A673 (cell line): ENCODE measurements around the gene CLIC4. TPM values are rescaled to one million over a fixed set of nuclear protein-coding genes. Genes with fewer than 3 reads are reported as not detected.

Experiments
- BruUV-seq: library from RNA; stranded (reverse); fragments of 400-500 nt; replicated peaks from 2 replicates; lab custom pipeline; 2021; lab: Mats Ljungman, UMichigan
- CTCF ChIA-PET: fragments of 300-600 bp; sonication (Branson Sonifier 250); formaldehyde crosslinking; loops from one replicate; lab custom pipeline; 2022; ENCODE audit warnings: antibody characterized with exemption; lab: Charles Lee
- POLR2A ChIA-PET: fragments of 300-600 bp; sonication (Branson Sonifier 250); formaldehyde crosslinking; loops from one replicate; lab custom pipeline; 2022; ENCODE audit warnings: antibody characterized with exemption; ENCODE audit not compliant: low non-redundant PET; lab: Charles Lee
- DNase-seq: peaks from one replicate; pipeline ENCODE4 v3.0.0-alpha.2; 2015; ENCODE audit warnings: low spot score
- H3K27ac ChIP-seq: fragments of 200-600 bp; sonication (generic); 2 replicates; pipeline ENCODE4 v1.5.1; 2016; ENCODE audit warnings: mixed run types, low read depth, mild to moderate bottlenecking, mixed read lengths, antibody characterized with exemption, low read length; ENCODE audit not compliant: poor library complexity, severe bottlenecking
- H3K27me3 ChIP-seq: fragments of 200-600 bp; sonication (generic); replicated peaks from 2 replicates; pipeline ENCODE4 v1.6.1; 2017; ENCODE audit warnings: mixed run types, low read depth, mild to moderate bottlenecking, mixed read lengths, antibody characterized with exemption, low read length; ENCODE audit not compliant: insufficient read depth, poor library complexity
- H3K36me3 ChIP-seq: fragments of 200-600 bp; sonication (generic); 2 replicates; pipeline ENCODE4 v1.6.1; 2016; ENCODE audit warnings: mixed run types, mild to moderate bottlenecking, mixed read lengths, antibody characterized with exemption, low read length; ENCODE audit not compliant: insufficient read depth, poor library complexity, severe bottlenecking
- H3K4me1 ChIP-seq: fragments of 200-600 bp; sonication (generic); 2 replicates; pipeline ENCODE4 v1.6.1; 2017; ENCODE audit warnings: mixed run types, mild to moderate bottlenecking, mixed read lengths, antibody characterized with exemption, low read length; ENCODE audit not compliant: insufficient read depth, poor library complexity, severe bottlenecking
- H3K4me3 ChIP-seq: fragments of 200-600 bp; sonication (generic); 2 replicates; pipeline ENCODE4 v1.5.1; 2016; ENCODE audit warnings: low read depth, mixed run types, mild to moderate bottlenecking, mixed read lengths, low read length; ENCODE audit not compliant: poor library complexity, severe bottlenecking
- H3K9me3 ChIP-seq: fragments of 200-600 bp; sonication (generic); 2 replicates; pipeline ENCODE4 v1.6.1; 2016; ENCODE audit warnings: mixed run types, low read depth, mild to moderate bottlenecking, mixed read lengths, antibody characterized with exemption, low read length; ENCODE audit not compliant: poor library complexity, severe bottlenecking
- CTCF ChIP-seq: fragments of 300-800, 200-600 bp; sonication (generic); conservative IDR thresholded peaks from 2 replicates; pipeline ENCODE4 v1.5.1; 2017; ENCODE audit warnings: low read depth, mild to moderate bottlenecking, antibody characterized with exemption, low read length, moderate library complexity, mixed read lengths
- EZH2 ChIP-seq: fragments of 200-600 bp; sonication (generic); IDR thresholded peaks from 2 replicates; pipeline ENCODE4 v1.6.1; 2017; ENCODE audit warnings: borderline replicate concordance, low read depth, mild to moderate bottlenecking, mixed read lengths, antibody characterized with exemption, low read length; ENCODE audit not compliant: poor library complexity, severe bottlenecking
- intact Hi-C: fragments of 100-400 bp; cut with micrococcal nuclease; formaldehyde crosslinking; loops from one replicate; pipeline ENCODE4 v1.10.0; 2022; ENCODE audit not compliant: unreplicated experiment
- total RNA-seq: library from RNA; stranded (reverse); gene quantifications from 2 replicates; pipeline ENCODE4 v1.2.3, GENCODE V29; 2021

The CLIC4 gene
- total RNA-seq, 1 experiment from 2014 or later, result 207 TPM

DNA sequence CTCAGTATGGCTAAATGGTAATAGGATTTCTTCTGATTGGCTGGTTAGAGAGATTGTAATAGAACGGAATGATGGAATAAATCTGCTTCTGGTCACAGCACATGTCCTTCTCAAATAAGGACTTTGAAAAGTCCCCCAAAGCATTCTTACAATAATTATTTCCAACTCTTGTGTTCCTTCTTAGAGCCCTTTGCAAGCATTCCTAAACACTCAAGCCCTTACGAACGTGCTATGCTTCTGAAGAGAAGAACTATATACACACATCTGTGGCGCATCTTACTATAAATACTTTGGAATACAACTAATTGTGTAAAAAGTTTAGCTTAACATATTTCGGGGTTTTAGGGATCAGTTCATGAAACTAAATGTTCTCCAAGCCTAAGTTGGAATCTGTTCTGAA is 25.6 kb downstream of the CLIC4 start:
- H3K4me1 ChIP-seq, result peaks cover 44% of the 10 kb centered on the region
- H3K9me3 ChIP-seq, result no peaks in the 10 kb centered on the region
- H3K27ac ChIP-seq, result peak overlapping the region; percentile 97
- H3K36me3 ChIP-seq, result no peaks in the 10 kb centered on the region
- DNase-seq, result no peak
- no TSS peak for BruUV-seq
- TF ChIP-seq CTCF (no peak), EZH2 (no peak)
- ChIA-PET CTCF (interaction anchor here (0.7 kb wide), 1 partner anchor 72 kb away, joined by 8 read pairs; no protein-coding TSS in a partner anchor), POLR2A (interaction anchor here (0.6 to 0.7 kb wide), 3 partner anchors 55 to 382 kb away, joined by 4 to 5 read pairs (median 5); no protein-coding TSS in a partner anchor)
- intact Hi-C loops, result no loop called here
- H3K27me3 ChIP-seq, result no peaks in the 10 kb centered on the region
- no peak overlapping the region for H3K4me3 ChIP-seq

- no peak for DNase-seq
- no peak for TF ChIP-seq EZH2
- no peak for TF ChIP-seq CTCF
- no TSS peak for BruUV-seq
- ChIA-PET CTCF (no interaction called here), POLR2A (interaction anchor here (0.6 to 1.2 kb wide), 2 partner anchors 13 to 76 kb away, joined by 3 to 5 read pairs; no protein-coding TSS in a partner anchor)
- Histone ChIP-seq H3K27ac (peak overlapping the region; percentile 20), H3K4me1 (peaks cover 51% of the 10 kb centered on the region), H3K9me3 (no peaks in the 10 kb centered on the region), H3K27me3 (no peaks in the 10 kb centered on the region), H3K4me3 (no peak overlapping the region), H3K36me3 (no peaks in the 10 kb centered on the region)
- intact Hi-C loops, result no loop called here
Observed at GRCh38 chr1:24771574-24771973, 26.3 kb downstream of the CLIC4 start.

DNA sequence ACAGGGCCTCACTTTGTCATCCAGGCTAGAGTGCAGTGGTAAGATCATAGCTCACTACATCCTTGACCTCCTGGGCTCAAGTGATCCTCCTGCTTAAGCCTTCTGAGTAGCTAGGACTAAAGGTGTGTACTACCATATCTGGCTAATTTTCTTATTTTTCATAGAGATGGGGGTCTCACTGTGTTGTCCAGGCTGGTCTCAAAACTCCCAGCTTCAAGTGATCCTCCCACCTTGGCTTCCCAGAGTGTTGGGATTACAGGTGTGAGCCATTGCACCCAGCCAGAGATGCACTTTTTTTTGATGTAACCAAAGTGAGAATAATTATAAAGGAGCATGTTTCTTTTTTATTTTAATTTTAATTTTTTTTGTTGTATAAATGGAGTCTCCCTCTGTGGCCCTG is 28.4 kb downstream of the CLIC4 start:
- TF ChIP-seq CTCF, result no peak
- no peak for TF ChIP-seq EZH2
- Histone ChIP-seq H3K4me1 (peaks cover 64% of the 10 kb centered on the region), H3K9me3 (no peaks in the 10 kb centered on the region), H3K27me3 (no peaks in the 10 kb centered on the region), H3K4me3 (no peak overlapping the region), H3K36me3 (no peaks in the 10 kb centered on the region), H3K27ac (no peak overlapping the region)
- no peak for DNase-seq
- ChIA-PET POLR2A (no interaction called here), CTCF (no interaction called here)
- intact Hi-C loops, result no loop called here
- no TSS peak for BruUV-seq
